ENCODE measurements around the gene RAI14.

The RAI14 gene

GRCh38 chr5:34866989-34867471 is 210.9 kb downstream of the RAI14 start:
- TF ChIP-seq CTCF (IDR thresholded peaks at IDR 0.05): no peak

DNA sequence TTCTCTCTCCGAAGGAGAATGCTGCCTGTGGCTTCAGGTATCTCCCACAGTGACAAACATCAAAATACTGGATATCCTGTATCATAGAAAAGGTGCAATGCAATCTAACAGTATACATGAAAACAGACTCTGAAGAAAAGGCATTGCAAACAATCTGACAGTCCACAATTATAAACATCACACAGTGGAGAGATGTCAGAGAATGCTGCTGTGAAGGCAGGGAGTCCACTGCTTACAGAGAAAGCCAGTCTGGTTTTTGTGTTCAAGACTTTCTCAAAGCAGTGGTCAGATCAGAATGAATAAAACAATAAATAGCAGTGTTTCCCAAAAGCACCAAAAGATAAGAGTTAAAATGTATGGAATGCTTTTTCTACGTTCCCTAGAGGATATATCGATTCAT is 211.5 kb downstream of the RAI14 start:
- TF ChIP-seq CTCF (IDR thresholded peaks at IDR 0.05): no peak

GRCh38 chr5:34868791-34869190 is 212.7 kb downstream of the RAI14 start:
- no peak for TF ChIP-seq CTCF (IDR thresholded peaks at IDR 0.05)

DNA sequence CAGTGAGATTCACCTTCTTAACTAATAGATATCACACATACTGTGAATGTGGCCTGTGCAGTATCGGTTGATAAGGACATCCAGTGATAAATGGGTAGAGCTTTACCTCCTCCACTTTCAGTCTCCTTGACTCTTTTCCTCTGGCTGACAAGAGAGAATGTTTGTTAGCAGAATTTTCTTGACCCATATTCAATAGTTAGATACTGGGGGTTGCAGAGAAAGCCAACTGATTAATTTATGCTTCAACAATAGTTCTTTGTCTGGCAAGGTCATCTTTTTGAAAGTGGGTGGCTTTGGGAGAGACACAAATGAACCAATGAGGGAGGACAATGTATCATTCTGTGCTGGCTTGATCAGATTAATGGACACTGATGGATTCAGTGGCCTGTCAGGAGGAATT is 213.1 kb downstream of the RAI14 start:
- no peak for TF ChIP-seq CTCF (IDR thresholded peaks at IDR 0.05)

GRCh38 chr5:34870382-34870781 is 214.3 kb downstream of the RAI14 start:
- no peak for TF ChIP-seq CTCF (IDR thresholded peaks at IDR 0.05)

GRCh38 chr5:34876275-34876674 is 220.1 kb downstream of the RAI14 start:
- no peak for TF ChIP-seq CTCF (IDR thresholded peaks at IDR 0.05)

DNA sequence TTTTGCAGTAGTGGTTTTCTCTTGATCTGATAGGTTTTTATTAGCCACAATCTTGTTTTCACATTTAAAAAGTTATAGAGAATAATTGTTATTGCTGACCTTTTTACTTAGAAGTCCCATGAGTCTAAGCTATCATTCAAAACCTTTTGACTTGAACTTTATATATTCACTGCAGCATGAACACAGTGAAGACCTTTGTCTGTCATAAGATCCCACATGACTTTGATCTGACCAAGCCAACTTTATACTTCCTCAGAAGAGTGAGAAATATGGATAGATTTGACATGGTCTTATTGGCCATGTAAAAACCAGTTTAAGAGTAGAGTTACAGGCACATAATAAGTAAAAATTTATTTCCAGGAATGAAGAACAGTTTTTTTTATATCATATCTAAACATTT is 225.1 kb downstream of the RAI14 start:
- no peak for TF ChIP-seq CTCF (IDR thresholded peaks at IDR 0.05)

All from LNCAP (cell line).